Neural progenitor cell (in vitro differentiated cells): ENCODE results near the gene PTGR3. TPM values are rescaled to one million over a fixed set of nuclear protein-coding genes. Genes with fewer than 3 reads are reported as not detected.

Experiments used
- DNase-seq: peaks from one replicate; pipeline ENCODE4 v3.0.0-alpha.2; 2016; ENCODE audit warnings: low spot score
- H2AFZ ChIP-seq: fragments of 200-600 bp; sonication (generic); replicated peaks from 2 replicates; pipeline ENCODE4 v1.6.1; 2016; ENCODE audit warnings: antibody characterized with exemption
- H3F3A ChIP-seq: fragments of 200-600 bp; sonication (generic); 2 replicates; pipeline ENCODE4 v1.6.1; 2016; ENCODE audit warnings: antibody characterized with exemption, low read depth
- H3K27ac ChIP-seq: fragments of 200-600 bp; sonication (generic); 2 replicates; pipeline ENCODE4 v1.5.1; 2016; ENCODE audit warnings: mild to moderate bottlenecking
- H3K27me3 ChIP-seq: fragments of 200-600 bp; sonication (generic); 2 replicates; pipeline ENCODE4 v1.6.1; 2016; ENCODE audit warnings: mild to moderate bottlenecking, moderate library complexity
- H3K36me3 ChIP-seq: fragments of 200-600 bp; sonication (generic); 2 replicates; pipeline ENCODE4 v1.5.1; 2016
- H3K4me1 ChIP-seq: fragments of 200-600 bp; sonication (generic); 2 replicates; pipeline ENCODE4 v1.6.1; 2016; ENCODE audit warnings: mixed run types
- H3K4me2 ChIP-seq: fragments of 200-600 bp; sonication (generic); 2 replicates; pipeline ENCODE4 v1.6.1; 2016
- H3K4me3 ChIP-seq: fragments of 200-600 bp; sonication (generic); 2 replicates; pipeline ENCODE4 v1.5.1; 2016
- H3K79me2 ChIP-seq: fragments of 200-600 bp; sonication (generic); 2 replicates; pipeline ENCODE4 v1.6.1; 2016; ENCODE audit warnings: low read depth
- H3K9ac ChIP-seq: fragments of 200-600 bp; sonication (generic); 2 replicates; pipeline ENCODE4 v1.6.1; 2016
- H3K9me3 ChIP-seq: fragments of 200-600 bp; sonication (generic); 2 replicates; pipeline ENCODE4 v1.5.1; 2016; ENCODE audit warnings: low read depth
- H4K20me1 ChIP-seq: fragments of 200-600 bp; sonication (generic); 2 replicates; pipeline ENCODE4 v1.6.1; 2016; ENCODE audit warnings: low read depth
- H3K27ac Mint-ChIP-seq: 3 replicates; pipeline ENCODE4 v1.8.0; 2021; ENCODE audit warnings: mixed read lengths
- H3K27me3 Mint-ChIP-seq: 2 replicates; pipeline ENCODE4 v1.8.0; 2022; ENCODE audit warnings: low read depth, mild to moderate bottlenecking, inconsistent platforms, moderate library complexity, mixed read lengths; ENCODE audit not compliant: insufficient read depth
- H3K36me3 Mint-ChIP-seq: 3 replicates; pipeline ENCODE4 v1.8.0; 2021; ENCODE audit warnings: mixed read lengths
- H3K4me1 Mint-ChIP-seq: 3 replicates; pipeline ENCODE4 v1.8.0; 2021; ENCODE audit warnings: mixed read lengths
- H3K4me3 Mint-ChIP-seq: 3 replicates; pipeline ENCODE4 v1.8.0; 2021; ENCODE audit warnings: mild to moderate bottlenecking, moderate library complexity, mixed read lengths
- H3K9me3 Mint-ChIP-seq: 3 replicates; pipeline ENCODE4 v1.8.0; 2020; ENCODE audit warnings: mixed read lengths
- CTCF ChIP-seq: fragments of 200-600 bp; sonication (generic); IDR thresholded peaks from 2 replicates; pipeline ENCODE4 v1.5.1; 2017; ENCODE audit warnings: antibody characterized with exemption, mild to moderate bottlenecking
- EZH2 ChIP-seq: fragments of 200-600 bp; sonication (generic); IDR thresholded peaks from 2 replicates; pipeline ENCODE4 v1.6.1; 2017; ENCODE audit warnings: antibody characterized with exemption, mild to moderate bottlenecking, moderate library complexity
- EZH2phosphoT487 ChIP-seq: fragments of 200-600 bp; sonication (generic); IDR thresholded peaks from 2 replicates; pipeline ENCODE4 v1.6.1; 2017; ENCODE audit warnings: antibody characterized with exemption
- total RNA-seq: library from RNA; depleted of rRNA; stranded (reverse); fragments of >200 nt; gene quantifications from 2 replicates; pipeline ENCODE4 v1.2.3, GENCODE V29; 2015; ENCODE audit warnings: low replicate concordance

PTGR3 gene
- total RNA-seq, 1 donor from 2014 or later: 13.0 TPM

GRCh38 chr18:75241705-75242104 is 32.8 kb upstream of the PTGR3 start:
- no peak overlapping the region for H3K4me3 ChIP-seq
- H3K27me3 ChIP-seq: no peaks in the 10 kb centered on the region
- H3K9me3 ChIP-seq: no peaks in the 10 kb centered on the region
- peaks cover 14% of the 10 kb centered on the region for H3K9me3 Mint-ChIP-seq
- no peak for TF ChIP-seq EZH2phosphoT487
- H2AFZ ChIP-seq: no peak overlapping the region
- H3F3A ChIP-seq: no peaks in the 10 kb centered on the region
- H4K20me1 ChIP-seq: no peaks in the 10 kb centered on the region
- H3K36me3 ChIP-seq: no peaks in the 10 kb centered on the region
- H3K4me1 Mint-ChIP-seq: no peaks in the 10 kb centered on the region
- H3K9ac ChIP-seq: no peak overlapping the region
- H3K4me3 Mint-ChIP-seq: no peak overlapping the region
- no peak overlapping the region for H3K27ac Mint-ChIP-seq
- no peaks in the 10 kb centered on the region for H3K36me3 Mint-ChIP-seq
- no peak overlapping the region for H3K27ac ChIP-seq
- no peaks in the 10 kb centered on the region for H3K4me1 ChIP-seq
- no peak for DNase-seq
- H3K79me2 ChIP-seq: no peaks in the 10 kb centered on the region
- H3K27me3 Mint-ChIP-seq: peaks cover 6% of the 10 kb centered on the region
- H3K4me2 ChIP-seq: no peak overlapping the region

- Histone ChIP-seq H3K27ac (no peak overlapping the region), H4K20me1 (no peaks in the 10 kb centered on the region), H3K79me2 (no peaks in the 10 kb centered on the region), H2AFZ (no peak overlapping the region), H3K4me2 (no peak overlapping the region), H3F3A (no peaks in the 10 kb centered on the region), H3K36me3 (no peaks in the 10 kb centered on the region), H3K9ac (no peak overlapping the region), H3K4me1 (no peaks in the 10 kb centered on the region), H3K4me3 (no peak overlapping the region), H3K9me3 (no peaks in the 10 kb centered on the region), H3K27me3 (no peaks in the 10 kb centered on the region)
- no peak for DNase-seq
- Mint-ChIP-seq H3K27me3 (peaks cover 3% of the 10 kb centered on the region), H3K4me3 (no peak overlapping the region), H3K36me3 (no peaks in the 10 kb centered on the region), H3K4me1 (no peaks in the 10 kb centered on the region), H3K9me3 (peaks cover 14% of the 10 kb centered on the region), H3K27ac (no peak overlapping the region)
- TF ChIP-seq EZH2 (no peak), EZH2phosphoT487 (no peak), CTCF (no peak)
These were observed 31.5 kb upstream of the PTGR3 start for GRCh38 chr18:75240433-75240832.

GRCh38 chr18:75238786-75239185 is 29.8 kb upstream of the PTGR3 start:
- Mint-ChIP-seq H3K9me3 (peaks cover 14% of the 10 kb centered on the region), H3K27ac (no peak overlapping the region), H3K4me3 (no peak overlapping the region), H3K4me1 (no peaks in the 10 kb centered on the region), H3K27me3 (peaks cover under 1% of the 10 kb centered on the region), H3K36me3 (no peaks in the 10 kb centered on the region)
- no peak overlapping the region for H3K27ac ChIP-seq
- no peaks in the 10 kb centered on the region for H3K27me3 ChIP-seq
- no peak overlapping the region for H3K9ac ChIP-seq
- H3K4me3 ChIP-seq: no peak overlapping the region
- no peaks in the 10 kb centered on the region for H3K4me1 ChIP-seq
- H3F3A ChIP-seq: no peaks in the 10 kb centered on the region
- H3K4me2 ChIP-seq: no peak overlapping the region
- DNase-seq: no peak
- H3K36me3 ChIP-seq: no peaks in the 10 kb centered on the region
- no peaks in the 10 kb centered on the region for H4K20me1 ChIP-seq
- no peaks in the 10 kb centered on the region for H3K79me2 ChIP-seq
- H3K9me3 ChIP-seq: no peaks in the 10 kb centered on the region
- TF ChIP-seq EZH2phosphoT487 (no peak), CTCF (no peak), EZH2 (no peak)
- no peak overlapping the region for H2AFZ ChIP-seq

GRCh38 chr18:75238100-75238499 is 29.2 kb upstream of the PTGR3 start:
- no peak overlapping the region for H3K4me2 ChIP-seq
- no peaks in the 10 kb centered on the region for H3K27me3 Mint-ChIP-seq
- H3K9me3 ChIP-seq: no peaks in the 10 kb centered on the region
- H3K4me1 Mint-ChIP-seq: no peaks in the 10 kb centered on the region
- H3K79me2 ChIP-seq: no peaks in the 10 kb centered on the region
- no peak overlapping the region for H3K4me3 ChIP-seq
- H3K27ac ChIP-seq: no peak overlapping the region
- H4K20me1 ChIP-seq: no peaks in the 10 kb centered on the region
- H2AFZ ChIP-seq: no peak overlapping the region
- no peaks in the 10 kb centered on the region for H3K4me1 ChIP-seq
- H3K27me3 ChIP-seq: no peaks in the 10 kb centered on the region
- H3F3A ChIP-seq: no peaks in the 10 kb centered on the region
- H3K36me3 ChIP-seq: no peaks in the 10 kb centered on the region
- H3K9ac ChIP-seq: no peak overlapping the region
- H3K4me3 Mint-ChIP-seq: no peak overlapping the region
- H3K27ac Mint-ChIP-seq: no peak overlapping the region
- peaks cover 12% of the 10 kb centered on the region for H3K9me3 Mint-ChIP-seq
- H3K36me3 Mint-ChIP-seq: no peaks in the 10 kb centered on the region
- TF ChIP-seq EZH2 (no peak), EZH2phosphoT487 (no peak), CTCF (no peak)
- DNase-seq: no peak
